ENCODE measurements around the gene NFIX.

DNA sequence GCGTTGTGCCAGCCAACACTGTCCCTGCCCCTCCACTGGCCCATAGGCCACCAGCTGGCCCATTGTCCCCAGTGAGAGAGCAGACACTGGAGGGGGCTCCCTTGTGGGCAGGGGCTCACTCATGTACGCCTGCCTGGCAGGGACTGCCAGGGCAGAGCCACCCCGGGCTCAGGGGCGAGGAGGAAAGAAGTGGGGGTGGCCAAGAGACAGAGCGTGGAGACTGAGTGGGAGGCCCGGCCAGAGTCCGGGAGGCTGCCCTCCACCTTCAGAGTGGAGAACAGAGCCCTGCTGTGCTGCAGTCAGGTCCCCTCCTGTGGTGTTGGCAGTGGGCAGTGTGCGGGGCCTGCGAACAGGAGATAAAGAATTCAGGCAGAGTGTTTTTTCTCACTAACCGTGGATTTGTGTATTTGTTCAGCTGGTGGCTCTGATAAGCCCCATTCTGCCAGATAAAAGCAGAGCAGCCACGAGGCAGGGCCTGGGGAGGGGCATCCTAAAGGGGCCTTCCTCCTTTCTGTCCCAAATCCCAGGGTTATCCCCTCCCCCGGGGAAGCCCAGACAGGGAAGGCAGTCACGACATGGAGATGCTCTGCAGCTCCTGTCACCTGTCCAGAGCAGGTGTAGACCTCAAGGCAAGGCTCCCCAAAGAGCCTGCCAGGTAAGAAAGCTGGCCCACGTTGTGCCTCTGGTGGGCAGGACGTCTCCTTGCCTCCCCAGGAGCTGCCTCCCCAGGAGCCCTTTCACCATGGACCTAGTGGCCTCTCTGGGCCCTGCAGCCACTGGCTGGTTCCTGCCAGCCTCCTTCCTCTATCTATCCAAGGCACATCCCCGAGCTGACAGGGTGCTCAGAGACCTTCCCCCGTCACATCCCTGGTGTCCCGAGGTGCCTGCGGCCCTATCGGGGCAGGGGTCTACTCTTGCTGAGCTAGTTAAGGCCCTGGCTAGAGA is 74.4 kb downstream of the NFIX start:
- TF ChIP-seq, protein P1, sequence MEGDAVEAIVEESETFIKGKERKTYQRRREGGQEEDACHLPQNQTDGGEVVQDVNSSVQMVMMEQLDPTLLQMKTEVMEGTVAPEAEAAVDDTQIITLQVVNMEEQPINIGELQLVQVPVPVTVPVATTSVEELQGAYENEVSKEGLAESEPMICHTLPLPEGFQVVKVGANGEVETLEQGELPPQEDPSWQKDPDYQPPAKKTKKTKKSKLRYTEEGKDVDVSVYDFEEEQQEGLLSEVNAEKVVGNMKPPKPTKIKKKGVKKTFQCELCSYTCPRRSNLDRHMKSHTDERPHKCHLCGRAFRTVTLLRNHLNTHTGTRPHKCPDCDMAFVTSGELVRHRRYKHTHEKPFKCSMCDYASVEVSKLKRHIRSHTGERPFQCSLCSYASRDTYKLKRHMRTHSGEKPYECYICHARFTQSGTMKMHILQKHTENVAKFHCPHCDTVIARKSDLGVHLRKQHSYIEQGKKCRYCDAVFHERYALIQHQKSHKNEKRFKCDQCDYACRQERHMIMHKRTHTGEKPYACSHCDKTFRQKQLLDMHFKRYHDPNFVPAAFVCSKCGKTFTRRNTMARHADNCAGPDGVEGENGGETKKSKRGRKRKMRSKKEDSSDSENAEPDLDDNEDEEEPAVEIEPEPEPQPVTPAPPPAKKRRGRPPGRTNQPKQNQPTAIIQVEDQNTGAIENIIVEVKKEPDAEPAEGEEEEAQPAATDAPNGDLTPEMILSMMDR (IDR thresholded peaks at IDR 0.05) = no peak
- no peak for TF ChIP-seq EZH2 (IDR thresholded peaks at IDR 0.05; ENCODE audit: borderline replicate concordance, insufficient read depth, low read depth, low read length, poor library complexity, severe bottlenecking)
